ENCODE measurements around the gene NRG3.

GRCh38 chr10:82934947-82935346, 1060.0 kb downstream of the NRG3 start:
- TF ChIP-seq CTCF (IDR thresholded peaks at IDR 0.05) (no peak), POLR2A (IDR thresholded peaks at IDR 0.05) (no peak)

Data from testis (tissue), 2 donors.